H9 (cell line): ENCODE data around the gene PPP1R9A. TPM values are rescaled to one million over a fixed set of nuclear protein-coding genes. Genes with fewer than 3 reads are reported as not detected.

Experiments
- DNase-seq: peaks from one replicate; pipeline ENCODE4 v3.0.0-alpha.2; 2017
- H2AFZ ChIP-seq: one replicate; pipeline ENCODE4 v1.6.1; 2013; ENCODE audit warnings: mild to moderate bottlenecking, low read length, control low read depth, moderate library complexity
- H2AK5ac ChIP-seq: 2 replicates; pipeline ENCODE4 v1.6.1; 2013; ENCODE audit warnings: low read length, control low read depth, mixed read lengths; ENCODE audit not compliant: insufficient read length
- H2BK120ac ChIP-seq: one replicate; pipeline ENCODE4 v1.6.1; 2013; ENCODE audit warnings: low read depth, mild to moderate bottlenecking, low read length, control low read depth, inconsistent platforms; ENCODE audit not compliant: poor library complexity, severe bottlenecking
- H2BK12ac ChIP-seq: 2 replicates; pipeline ENCODE4 v1.6.1; 2013; ENCODE audit warnings: low read length, control low read depth, mixed read lengths, low read depth; ENCODE audit not compliant: insufficient read length
- H2BK15ac ChIP-seq: 2 replicates; pipeline ENCODE4 v1.6.1; 2013; ENCODE audit warnings: low read depth, low read length, control low read depth
- H2BK20ac ChIP-seq: one replicate; pipeline ENCODE4 v1.6.1; 2013; ENCODE audit warnings: low read depth, mild to moderate bottlenecking, low read length, control low read depth, inconsistent platforms; ENCODE audit not compliant: poor library complexity, severe bottlenecking
- H2BK5ac ChIP-seq: 2 replicates; pipeline ENCODE4 v1.6.1; 2013; ENCODE audit warnings: low read length, control low read depth, mixed read lengths; ENCODE audit not compliant: insufficient read length
- H3K14ac ChIP-seq: 2 replicates; pipeline ENCODE4 v1.6.1; 2013; ENCODE audit warnings: low read length, control low read depth; ENCODE audit not compliant: insufficient read depth
- H3K18ac ChIP-seq: 2 replicates; pipeline ENCODE4 v1.6.1; 2013; ENCODE audit warnings: low read depth, mild to moderate bottlenecking, mixed read lengths, low read length, control low read depth; ENCODE audit not compliant: insufficient read length
- H3K23ac ChIP-seq: 2 replicates; pipeline ENCODE4 v1.6.1; 2013; ENCODE audit warnings: low read length, control low read depth, mixed read lengths, low read depth; ENCODE audit not compliant: insufficient read length
- H3K23me2 ChIP-seq: 2 replicates; pipeline ENCODE4 v1.6.1; 2013; ENCODE audit warnings: low read depth, mild to moderate bottlenecking, mixed read lengths, low read length, control low read depth; ENCODE audit not compliant: insufficient read length, poor library complexity, severe bottlenecking
- H3K27ac ChIP-seq: 2 replicates; pipeline ENCODE4 v1.5.1; 2013; ENCODE audit warnings: low read length, control low read depth, mixed read lengths, low read depth; ENCODE audit not compliant: insufficient read length
- H3K27me3 ChIP-seq: 2 replicates; pipeline ENCODE4 v1.6.1; 2013; ENCODE audit warnings: low read length, control low read depth, inconsistent platforms; ENCODE audit not compliant: insufficient read depth
- H3K4ac ChIP-seq: 2 replicates; pipeline ENCODE4 v1.6.1; 2013; ENCODE audit warnings: low read depth, mild to moderate bottlenecking, control low read depth, inconsistent platforms, low read length, moderate library complexity
- H3K4me1 ChIP-seq: 2 replicates; pipeline ENCODE4 v1.6.1; 2013; ENCODE audit warnings: low read length, control low read depth, inconsistent platforms; ENCODE audit not compliant: insufficient read depth
- H3K4me2 ChIP-seq: 2 replicates; pipeline ENCODE4 v1.6.1; 2013; ENCODE audit warnings: low read length, control low read depth, mixed read lengths; ENCODE audit not compliant: insufficient read length, insufficient read depth
- H3K56ac ChIP-seq: 2 replicates; pipeline ENCODE4 v1.6.1; 2013; ENCODE audit warnings: low read depth, mild to moderate bottlenecking, mixed read lengths, low read length, control low read depth; ENCODE audit not compliant: insufficient read length
- H3K79me1 ChIP-seq: 2 replicates; pipeline ENCODE4 v1.6.1; 2013; ENCODE audit warnings: low read depth, mild to moderate bottlenecking, moderate library complexity, low read length, control low read depth, inconsistent platforms; ENCODE audit not compliant: insufficient read depth, poor library complexity, severe bottlenecking
- H3K79me2 ChIP-seq: 2 replicates; pipeline ENCODE4 v1.6.1; 2013; ENCODE audit warnings: low read length, control low read depth, inconsistent platforms; ENCODE audit not compliant: insufficient read depth
- H3K9ac ChIP-seq: 2 replicates; pipeline ENCODE4 v1.6.1; 2013; ENCODE audit warnings: low read length, control low read depth, mixed read lengths; ENCODE audit not compliant: insufficient read length; ENCODE audit errors: extremely low read depth
- H3K9me3 ChIP-seq: one replicate; pipeline ENCODE4 v1.6.1; 2013; ENCODE audit warnings: low read depth, low read length, inconsistent platforms; ENCODE audit not compliant: control insufficient read depth
- H3T11ph ChIP-seq: one replicate; pipeline ENCODE4 v1.6.1; 2013; ENCODE audit warnings: mild to moderate bottlenecking, low read length, control low read depth, inconsistent platforms
- H4K20me1 ChIP-seq: one replicate; pipeline ENCODE4 v1.6.1; 2013; ENCODE audit not compliant: control insufficient read depth, insufficient read length, insufficient read depth
- H4K5ac ChIP-seq: 2 replicates; pipeline ENCODE4 v1.6.1; 2013; ENCODE audit warnings: low read depth, mild to moderate bottlenecking, mixed read lengths, low read length, control low read depth; ENCODE audit not compliant: insufficient read length
- H4K8ac ChIP-seq: replicated peaks from 2 replicates; pipeline ENCODE4 v1.6.1; 2013; ENCODE audit warnings: low read length, control low read depth, mixed read lengths, low read depth; ENCODE audit not compliant: insufficient read length
- H4K91ac ChIP-seq: 2 replicates; pipeline ENCODE4 v1.6.1; 2013; ENCODE audit warnings: low read depth, mild to moderate bottlenecking, moderate library complexity, mixed read lengths, low read length, control low read depth; ENCODE audit not compliant: insufficient read length
- H3K27ac Mint-ChIP-seq, 3 experiments: 2 replicates in 2 of 3; 3 replicates in 1 of 3; pipeline ENCODE4 v1.8.0; 2020 to 2021; ENCODE audit warnings: mixed read lengths in 3 of 3, mild to moderate bottlenecking in 1 of 3, moderate library complexity in 1 of 3
- H3K27me3 Mint-ChIP-seq: 2 replicates; pipeline ENCODE4 v1.8.0; 2021; ENCODE audit warnings: low read depth, mild to moderate bottlenecking, moderate library complexity, mixed read lengths
- H3K36me3 Mint-ChIP-seq, 3 experiments: 2 replicates in 2 of 3; 3 replicates in 1 of 3; pipeline ENCODE4 v1.8.0; 2020 to 2021; ENCODE audit warnings: low read depth in 3 of 3, mixed read lengths in 3 of 3; ENCODE audit not compliant: insufficient read depth in 1 of 3
- H3K4me1 Mint-ChIP-seq, 2 experiments: 2 replicates each; pipeline ENCODE4 v1.8.0; 2020; ENCODE audit warnings: mixed read lengths in 2 of 2
- H3K4me3 Mint-ChIP-seq, 2 experiments: 2 replicates in 1 of 2; 3 replicates in 1 of 2; pipeline ENCODE4 v1.8.0; 2020 to 2021; ENCODE audit warnings: mild to moderate bottlenecking in 2 of 2, mixed read lengths in 2 of 2, moderate library complexity in 1 of 2
- H3K9me3 Mint-ChIP-seq, 2 experiments: 2 replicates in 1 of 2; 3 replicates in 1 of 2; pipeline ENCODE4 v1.8.0; 2020; ENCODE audit warnings: mild to moderate bottlenecking in 2 of 2, mixed read lengths in 2 of 2, moderate library complexity in 1 of 2
- WGBS: extraction: QIAGEN DNeasy Blood & Tissue Kit; methylation state at CpG from one replicate; pipeline ENCODE4 v1.1.7; 2013; ENCODE audit warnings: missing lambda C conversion rate, low lambda C conversion rate, mixed read lengths; ENCODE audit not compliant: insufficient read length; ENCODE audit errors: extremely low coverage; 5-methylcytosine and 5-hydroxymethylcytosine counted together
- total RNA-seq: library from RNA; stranded (reverse); gene quantifications from 2 replicates; pipeline ENCODE4 v1.2.1, GENCODE V29; 2021
- TF ChIP-seq, protein P1 (sequence below): fragments of 200-600 bp; sonication (generic); conservative IDR thresholded peaks from 3 replicates; pipeline ENCODE4 v1.8.0; 2021; ENCODE audit warnings: antibody characterized with exemption, mild to moderate bottlenecking

The PPP1R9A gene
- total RNA-seq, 1 experiment from 2014 or later: 17.0 TPM

- H3K27ac ChIP-seq: no peak overlapping the region
- no peak overlapping the region for H3K56ac ChIP-seq
- no peaks in the 10 kb centered on the region for H3K27me3 ChIP-seq
- no peak overlapping the region for H3T11ph ChIP-seq
- H4K8ac ChIP-seq: no peak overlapping the region
- H2BK20ac ChIP-seq: no peak overlapping the region
- no peaks in the 10 kb centered on the region for H3K4me1 ChIP-seq
- no peaks in the 10 kb centered on the region for H3K23me2 ChIP-seq
- H2AFZ ChIP-seq: no peak overlapping the region
- H4K20me1 ChIP-seq: no peaks in the 10 kb centered on the region
- no peak overlapping the region for H2BK15ac ChIP-seq
- H3K14ac ChIP-seq: no peak overlapping the region
- no peak overlapping the region for H3K23ac ChIP-seq
- no peak overlapping the region for H2BK5ac ChIP-seq
- no peak overlapping the region for H4K91ac ChIP-seq
- no peak overlapping the region for H2AK5ac ChIP-seq
- H3K79me2 ChIP-seq: no peaks in the 10 kb centered on the region
- no peak overlapping the region for H3K4me2 ChIP-seq
- H3K9me3 ChIP-seq: no peaks in the 10 kb centered on the region
- Mint-ChIP-seq H3K9me3 (no peaks in the 10 kb centered on the region; a peak in 1 of 5 replicates), H3K27me3 (no peaks in the 10 kb centered on the region; the same call in 1 of the 2 replicates), H3K4me3 (no peak overlapping the region), H3K27ac (no peak overlapping the region), H3K36me3 (no peaks in the 10 kb centered on the region), H3K4me1 (peaks cover 3 to 6% of the 10 kb centered on the region in 2 experiments; a peak in 1 of 4 replicates)
- no CpG with 5 or more reads among the region's 2 CpGs for WGBS
- H3K9ac ChIP-seq: no peak overlapping the region
- no peak overlapping the region for H2BK12ac ChIP-seq
- TF ChIP-seq, protein P1, sequence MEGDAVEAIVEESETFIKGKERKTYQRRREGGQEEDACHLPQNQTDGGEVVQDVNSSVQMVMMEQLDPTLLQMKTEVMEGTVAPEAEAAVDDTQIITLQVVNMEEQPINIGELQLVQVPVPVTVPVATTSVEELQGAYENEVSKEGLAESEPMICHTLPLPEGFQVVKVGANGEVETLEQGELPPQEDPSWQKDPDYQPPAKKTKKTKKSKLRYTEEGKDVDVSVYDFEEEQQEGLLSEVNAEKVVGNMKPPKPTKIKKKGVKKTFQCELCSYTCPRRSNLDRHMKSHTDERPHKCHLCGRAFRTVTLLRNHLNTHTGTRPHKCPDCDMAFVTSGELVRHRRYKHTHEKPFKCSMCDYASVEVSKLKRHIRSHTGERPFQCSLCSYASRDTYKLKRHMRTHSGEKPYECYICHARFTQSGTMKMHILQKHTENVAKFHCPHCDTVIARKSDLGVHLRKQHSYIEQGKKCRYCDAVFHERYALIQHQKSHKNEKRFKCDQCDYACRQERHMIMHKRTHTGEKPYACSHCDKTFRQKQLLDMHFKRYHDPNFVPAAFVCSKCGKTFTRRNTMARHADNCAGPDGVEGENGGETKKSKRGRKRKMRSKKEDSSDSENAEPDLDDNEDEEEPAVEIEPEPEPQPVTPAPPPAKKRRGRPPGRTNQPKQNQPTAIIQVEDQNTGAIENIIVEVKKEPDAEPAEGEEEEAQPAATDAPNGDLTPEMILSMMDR: no peak
- H2BK120ac ChIP-seq: no peak overlapping the region
- no peak overlapping the region for H3K18ac ChIP-seq
- no peak overlapping the region for H4K5ac ChIP-seq
- H3K4ac ChIP-seq: no peak overlapping the region
- no peaks in the 10 kb centered on the region for H3K79me1 ChIP-seq
- no peak for DNase-seq
Observed at GRCh38 chr7:95309951-95310350, 402.6 kb downstream of the PPP1R9A start.
